Prostate gland (tissue), 2 donors: ENCODE data around the gene KLHL2. TPM values are rescaled to one million over a fixed set of nuclear protein-coding genes. Genes with fewer than 3 reads are reported as not detected.
"Not testable (repeated sequence)": the region's sequence is repeated elsewhere in the genome, so short reads cannot be mapped to it uniquely, and the experiment has no call there.

Experiments used
- DNase-seq: peaks from one replicate; pipeline ENCODE4 v3.0.0-alpha.2; 2019; ENCODE audit warnings: low spot score
- H3K27ac ChIP-seq, 2 donors: fragments of 200-600 bp; sonication (generic); 2 replicates each; pipeline ENCODE4 v1.5.1; 2017 to 2019
- H3K27me3 ChIP-seq: fragments of 200-600 bp; sonication (generic); replicated peaks from 2 replicates; pipeline ENCODE4 v1.5.1; 2019; ENCODE audit not compliant: insufficient read depth
- H3K36me3 ChIP-seq, 2 donors: fragments of 200-600 bp; sonication (generic); 1 replicate in 1 of 2; 2 replicates in 1 of 2; pipeline versions ENCODE4 v1.5.1 to v1.8.1; 2017 to 2019
- H3K4me1 ChIP-seq: fragments of 200-600 bp; sonication (generic); replicated peaks from 2 replicates; pipeline ENCODE4 v1.5.1; 2019
- H3K4me3 ChIP-seq, 2 donors: fragments of 200-600 bp; sonication (generic); 2 replicates each; pipeline ENCODE4 v1.5.1; 2017 to 2019
- H3K9me3 ChIP-seq: fragments of 200-600 bp; sonication (generic); 2 replicates; pipeline ENCODE4 v1.5.1; 2017
- POLR2A ChIP-seq: fragments of 450-650 bp; IDR thresholded peaks from one replicate; pipeline ENCODE4 v1.6.1; 2016; ENCODE audit warnings: antibody characterized with exemption, mild to moderate bottlenecking
- POLR2AphosphoS5 ChIP-seq: sonication (generic); formaldehyde crosslinking; IDR thresholded peaks from one replicate; pipeline ENCODE4 v1.6.1; 2017; ENCODE audit warnings: antibody characterized with exemption
- WGBS: methylation state at CpG from one replicate; pipeline ENCODE4 v1.1.5; 2018; 5-methylcytosine and 5-hydroxymethylcytosine counted together
- intact Hi-C: fragments of 100-400 bp; cut with DNase I; formaldehyde crosslinking; loops from one replicate; pipeline ENCODE4 v1.14.2; 2022
- total RNA-seq, 2 donors: library from RNA; depleted of rRNA; stranded (reverse); fragments of >200 nt; gene quantifications; one replicate each; pipeline ENCODE4 v1.1.0, GENCODE V29; 2016
- TF ChIP-seq, protein P1 (sequence below), 4 experiments: fragments of 200-600 bp in 2 of 4; fragments of 450-650 bp in 2 of 4; sonication (generic) in 2 of 4; IDR thresholded peaks; 1 replicate in 3 of 4; 2 replicates in 1 of 4; pipeline ENCODE4 v1.5.1; 2016 to 2019; ENCODE audit warnings: antibody characterized with exemption in 4 of 4, mild to moderate bottlenecking in 2 of 4, moderate library complexity in 2 of 4

Gene KLHL2
- total RNA-seq, 2 donors from 2014 or later: 20.4 to 22.2 TPM

DNA sequence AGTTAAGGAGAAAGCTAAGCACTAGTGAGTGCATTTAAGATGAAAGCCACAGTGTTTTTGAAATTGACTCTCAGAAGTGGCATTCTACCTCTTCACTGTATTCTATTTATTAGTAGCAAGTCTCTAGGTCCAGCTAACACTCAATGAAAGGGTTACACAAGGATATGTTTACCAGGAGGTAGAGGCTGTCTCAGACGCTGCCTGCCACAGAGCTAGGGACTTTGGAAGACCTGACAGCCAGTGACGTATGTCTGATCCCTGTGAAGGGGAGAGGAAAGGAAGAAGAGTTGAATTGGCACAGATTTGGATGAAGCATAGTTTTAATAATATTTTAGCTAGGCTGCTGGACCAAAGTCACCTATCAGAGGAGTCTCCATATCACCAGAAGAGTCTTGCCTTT is 36.5 kb upstream of the KLHL2 start:
- intact Hi-C loops: no loop called here
- H3K36me3 ChIP-seq: no peaks in the 10 kb centered on the region
- no peak overlapping the region for H3K27ac ChIP-seq
- TF ChIP-seq POLR2A: no peak
- TF ChIP-seq, protein P1, sequence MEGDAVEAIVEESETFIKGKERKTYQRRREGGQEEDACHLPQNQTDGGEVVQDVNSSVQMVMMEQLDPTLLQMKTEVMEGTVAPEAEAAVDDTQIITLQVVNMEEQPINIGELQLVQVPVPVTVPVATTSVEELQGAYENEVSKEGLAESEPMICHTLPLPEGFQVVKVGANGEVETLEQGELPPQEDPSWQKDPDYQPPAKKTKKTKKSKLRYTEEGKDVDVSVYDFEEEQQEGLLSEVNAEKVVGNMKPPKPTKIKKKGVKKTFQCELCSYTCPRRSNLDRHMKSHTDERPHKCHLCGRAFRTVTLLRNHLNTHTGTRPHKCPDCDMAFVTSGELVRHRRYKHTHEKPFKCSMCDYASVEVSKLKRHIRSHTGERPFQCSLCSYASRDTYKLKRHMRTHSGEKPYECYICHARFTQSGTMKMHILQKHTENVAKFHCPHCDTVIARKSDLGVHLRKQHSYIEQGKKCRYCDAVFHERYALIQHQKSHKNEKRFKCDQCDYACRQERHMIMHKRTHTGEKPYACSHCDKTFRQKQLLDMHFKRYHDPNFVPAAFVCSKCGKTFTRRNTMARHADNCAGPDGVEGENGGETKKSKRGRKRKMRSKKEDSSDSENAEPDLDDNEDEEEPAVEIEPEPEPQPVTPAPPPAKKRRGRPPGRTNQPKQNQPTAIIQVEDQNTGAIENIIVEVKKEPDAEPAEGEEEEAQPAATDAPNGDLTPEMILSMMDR (IDR thresholded peaks at IDR 0.05): no peak
- TF ChIP-seq POLR2AphosphoS5: no peak
- WGBS: 39% methylated on average over 2 of the region's 2 CpGs
- DNase-seq: no peak
- no peak overlapping the region for H3K4me3 ChIP-seq
- no peaks in the 10 kb centered on the region for H3K27me3 ChIP-seq
- H3K9me3 ChIP-seq: no peaks in the 10 kb centered on the region
- no peaks in the 10 kb centered on the region for H3K4me1 ChIP-seq

DNA sequence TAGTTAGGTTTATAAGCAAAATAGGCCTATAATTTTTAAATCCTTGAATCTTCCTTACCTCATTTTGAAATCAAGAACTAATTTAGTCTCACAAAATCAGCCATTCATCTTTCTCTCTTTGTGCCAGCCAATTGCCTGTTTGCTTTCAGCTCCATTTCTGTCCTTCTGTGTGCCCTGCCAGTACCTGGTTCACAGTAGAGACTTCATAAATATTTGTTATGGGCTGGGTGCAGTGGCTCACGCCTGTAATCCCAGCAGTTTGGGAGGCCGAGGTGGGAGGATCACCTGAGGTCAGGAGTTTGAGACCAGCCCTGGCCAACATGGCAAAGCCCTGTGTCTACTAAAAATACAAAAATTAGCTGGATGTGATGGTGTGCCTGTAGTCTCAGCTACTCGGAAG is 31.9 kb upstream of the KLHL2 start:
- H3K9me3 ChIP-seq, H3K27me3 ChIP-seq, DNase-seq, H3K36me3 ChIP-seq, H3K27ac ChIP-seq, H3K4me3 ChIP-seq, H3K4me1 ChIP-seq, intact Hi-C loops: not testable (repeated sequence)
- 95% methylated on average over 3 of the region's 3 CpGs for WGBS

DNA sequence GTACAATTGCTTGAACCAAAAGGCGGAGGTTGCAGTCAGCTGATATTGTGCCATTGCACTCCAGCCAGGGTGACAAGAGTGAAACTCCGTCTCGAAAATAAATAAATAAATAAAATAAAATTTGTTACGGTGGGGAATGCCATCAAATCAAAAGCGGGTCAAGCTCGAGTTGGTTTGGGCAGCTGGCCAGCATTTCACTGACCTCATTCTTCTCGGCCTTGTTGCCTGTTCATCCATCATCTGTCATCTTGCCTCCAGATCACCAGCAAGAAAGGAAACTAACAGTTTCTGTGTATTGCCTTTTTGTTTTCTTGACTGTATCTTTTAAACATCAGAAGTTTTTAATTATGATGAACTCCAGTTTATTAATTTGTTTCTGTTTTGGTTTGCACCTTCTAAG is 31.5 kb upstream of the KLHL2 start:
- no peak for DNase-seq
- intact Hi-C loops: no loop called here
- H3K9me3 ChIP-seq: no peaks in the 10 kb centered on the region
- H3K27ac ChIP-seq: no peak overlapping the region
- no peak overlapping the region for H3K4me3 ChIP-seq
- H3K4me1 ChIP-seq: no peaks in the 10 kb centered on the region
- H3K36me3 ChIP-seq: no peaks in the 10 kb centered on the region
- no peaks in the 10 kb centered on the region for H3K27me3 ChIP-seq
- 69% methylated on average over 7 of the region's 7 CpGs for WGBS
- TF ChIP-seq, protein P1 (IDR thresholded peaks at IDR 0.05): no peak
- no peak for TF ChIP-seq POLR2A
- no peak for TF ChIP-seq POLR2AphosphoS5

DNA sequence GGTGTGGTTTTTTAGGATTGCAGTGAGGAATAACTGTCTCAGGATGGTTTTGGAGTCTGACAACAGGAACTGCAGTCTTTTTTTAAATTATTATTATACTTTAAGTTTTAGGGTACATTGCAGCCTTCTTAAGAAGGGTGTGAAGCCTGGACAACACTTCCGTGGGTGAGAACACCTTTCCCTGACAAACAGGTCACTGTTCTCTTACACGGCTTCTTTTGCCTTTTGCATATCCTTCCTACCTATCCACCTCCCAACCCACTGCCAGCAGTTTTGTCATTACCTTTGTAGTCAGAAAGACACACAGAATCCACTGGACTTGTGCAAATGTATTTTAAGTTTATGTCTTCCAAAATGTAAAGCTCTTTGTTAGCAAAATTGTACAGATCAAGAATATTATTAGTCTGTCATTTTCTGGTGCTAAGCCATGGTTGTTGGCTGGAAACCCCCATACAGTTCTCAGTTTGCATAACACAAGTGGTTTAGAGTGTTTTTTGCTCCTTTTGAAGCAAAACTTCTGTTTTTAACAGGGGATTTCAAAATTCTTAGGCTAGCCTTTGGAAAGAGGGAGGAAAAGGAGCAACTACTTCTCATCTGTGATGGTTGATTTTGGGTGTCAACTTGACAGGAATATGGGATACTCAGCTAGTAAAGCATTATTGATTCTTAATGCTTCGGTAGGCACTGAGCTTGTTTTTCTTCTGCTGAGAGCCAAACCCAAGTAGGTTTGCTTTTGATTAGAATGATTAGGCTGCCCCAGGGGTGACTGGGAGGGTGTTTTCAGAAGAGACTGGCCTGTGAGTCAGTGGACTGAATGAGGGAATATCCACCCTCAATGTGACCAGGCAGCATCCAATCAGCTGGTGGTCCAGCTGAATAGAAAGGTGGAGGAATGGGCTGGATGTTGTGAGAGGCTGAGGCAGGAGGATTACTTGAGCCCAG is 29.4 kb upstream of the KLHL2 start:
- H3K9me3 ChIP-seq: no peaks in the 10 kb centered on the region
- no peaks in the 10 kb centered on the region for H3K4me1 ChIP-seq
- H3K27ac ChIP-seq: no peak overlapping the region
- no peak for DNase-seq
- WGBS: 33% methylated on average over 3 of the region's 3 CpGs
- TF ChIP-seq, protein P1 (IDR thresholded peaks at IDR 0.05): no peak
- TF ChIP-seq POLR2AphosphoS5: no peak
- TF ChIP-seq POLR2A: no peak
- H3K36me3 ChIP-seq: no peaks in the 10 kb centered on the region
- no peak overlapping the region for H3K4me3 ChIP-seq
- intact Hi-C loops: no loop called here
- H3K27me3 ChIP-seq: no peaks in the 10 kb centered on the region

DNA sequence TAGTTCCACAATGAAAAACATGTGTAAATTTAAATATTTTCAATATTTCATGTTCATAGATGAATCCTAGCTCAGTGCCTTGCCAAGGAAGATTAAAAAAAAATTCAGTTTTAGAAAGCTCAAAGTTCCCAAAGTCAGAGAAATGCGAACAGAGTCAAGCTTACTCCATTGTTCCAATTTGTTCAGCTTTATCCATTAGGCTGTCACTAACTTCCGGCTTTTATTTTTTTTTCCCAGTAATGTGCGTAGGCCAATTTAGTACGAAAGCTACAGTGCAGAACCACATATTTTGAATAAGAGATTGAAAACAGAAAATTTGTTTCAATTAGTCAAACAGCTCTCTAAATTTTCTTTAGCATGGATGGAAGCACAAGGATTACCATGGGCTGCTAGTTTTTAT is 23.1 kb upstream of the KLHL2 start:
- 90% methylated on average over 4 of the region's 4 CpGs for WGBS

DNA sequence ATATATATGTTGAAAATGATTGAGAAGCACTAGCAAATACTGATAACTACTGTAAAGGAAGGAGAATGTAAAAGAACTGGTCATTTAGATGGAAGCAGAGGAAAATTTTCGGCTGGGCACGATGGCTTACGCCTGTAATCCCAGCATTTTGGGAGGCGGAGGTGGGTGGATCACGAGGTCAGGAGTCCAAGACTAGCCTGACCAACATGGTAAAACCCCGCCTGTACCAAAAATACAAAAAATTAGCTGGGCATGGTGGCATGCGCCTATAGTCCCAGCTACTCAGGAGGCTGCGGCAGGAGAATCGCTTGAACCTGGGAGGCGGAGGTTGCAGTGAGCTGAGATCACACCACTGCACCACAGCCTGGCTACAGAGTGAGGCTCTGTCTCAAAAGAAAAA is 22.4 kb upstream of the KLHL2 start:
- not testable (repeated sequence) for H3K36me3 ChIP-seq, H3K27me3 ChIP-seq, DNase-seq

More for the DNA sequence above, 23.1 kb upstream of the KLHL2 start:
- TF ChIP-seq POLR2A: no peak
- TF ChIP-seq, protein P1 (IDR thresholded peaks at IDR 0.05): no peak
- TF ChIP-seq POLR2AphosphoS5: no peak
- Histone ChIP-seq H3K27me3 (no peaks in the 10 kb centered on the region), H3K9me3 (no peaks in the 10 kb centered on the region), H3K4me3 (no peak overlapping the region), H3K36me3 (no peaks in the 10 kb centered on the region), H3K27ac (no peak overlapping the region), H3K4me1 (no peaks in the 10 kb centered on the region)
- intact Hi-C loops: no loop called here
- DNase-seq: no peak

More for the DNA sequence above, 22.4 kb upstream of the KLHL2 start:
- H3K9me3 ChIP-seq, H3K4me3 ChIP-seq, intact Hi-C loops, H3K4me1 ChIP-seq, H3K27ac ChIP-seq: not testable (repeated sequence)
- WGBS: 96% methylated on average over 10 of the region's 10 CpGs
